ENCODE results near the gene TDP1. TPM values are rescaled to one million over a fixed set of nuclear protein-coding genes. Genes with fewer than 3 reads are reported as not detected.
"Not testable (repeated sequence)": the region's sequence is repeated elsewhere in the genome, so short reads cannot be mapped to it uniquely, and the experiment has no call there.

TDP1 gene
- total and polyA plus RNA-seq, 2 experiments from 2014 or later = 23.0 to 63.6 TPM

- H3K27me3 Mint-ChIP-seq (ENCODE audit: insufficient read depth, low read depth, poor library complexity); H3K4me1 Mint-ChIP-seq; H3K4me2 ChIP-seq; H3K36me3 ChIP-seq (ENCODE audit: insufficient read depth); H3K4me3 Mint-ChIP-seq; H3K79me2 ChIP-seq (replicated peaks; ENCODE audit: insufficient read depth); H4K20me1 ChIP-seq (replicated peaks; ENCODE audit: insufficient read depth); H3K27ac ChIP-seq (ENCODE audit: low read depth); DNase-seq (ENCODE audit: low spot score); H3K27me3 ChIP-seq (ENCODE audit: insufficient read depth); H2AFZ ChIP-seq; H3K4me1 ChIP-seq (ENCODE audit: insufficient read depth); H3K4me3 ChIP-seq; H3K9me3 Mint-ChIP-seq; ATAC-seq; H3F3A ChIP-seq (replicated peaks; ENCODE audit: low read depth); H3K27ac Mint-ChIP-seq; H3K9me2 ChIP-seq (ENCODE audit: insufficient read depth): not testable (repeated sequence)
- peaks cover 34% of the 10 kb centered on the region for H3K36me3 Mint-ChIP-seq (ENCODE audit: low read depth)
Measured at GRCh38 chr14:90026608-90027007, 70.9 kb downstream of the TDP1 start.

GRCh38 chr14:90027842-90028241 lies 72.1 kb downstream of the TDP1 start:
- ATAC-seq (no peak), DNase-seq (ENCODE audit: low spot score) (no peak)
- H3K4me3 ChIP-seq = no peak overlapping the region
- H3K79me2 ChIP-seq (replicated peaks; ENCODE audit: insufficient read depth) = no peaks in the 10 kb centered on the region
- H3K9me2 ChIP-seq (ENCODE audit: insufficient read depth) = no peaks in the 10 kb centered on the region
- H3K27ac Mint-ChIP-seq = no peak overlapping the region
- peaks cover 30% of the 10 kb centered on the region for H3K36me3 Mint-ChIP-seq (ENCODE audit: low read depth)
- H3K27ac ChIP-seq (ENCODE audit: low read depth) = no peak overlapping the region
- no peaks in the 10 kb centered on the region for H3K9me3 Mint-ChIP-seq
- H4K20me1 ChIP-seq (replicated peaks; ENCODE audit: insufficient read depth) = no peaks in the 10 kb centered on the region
- no peak overlapping the region for H3K4me3 Mint-ChIP-seq
- peaks cover 1% of the 10 kb centered on the region; the same call in 1 of the 2 replicates for H3K36me3 ChIP-seq (ENCODE audit: insufficient read depth)
- no peaks in the 10 kb centered on the region for H3F3A ChIP-seq (replicated peaks; ENCODE audit: low read depth)
- peaks cover 2% of the 10 kb centered on the region; the same call in 1 of the 3 replicates for H3K4me1 Mint-ChIP-seq
- no peak overlapping the region for H2AFZ ChIP-seq
- H3K4me2 ChIP-seq = no peak overlapping the region
- H3K4me1 ChIP-seq (ENCODE audit: insufficient read depth) = no peaks in the 10 kb centered on the region
- no peaks in the 10 kb centered on the region for H3K27me3 Mint-ChIP-seq (ENCODE audit: insufficient read depth, low read depth, poor library complexity)
- H3K27me3 ChIP-seq (ENCODE audit: insufficient read depth) = no peaks in the 10 kb centered on the region
- TF ChIP-seq EZH2phosphoT487 (IDR thresholded peaks at IDR 0.05; ENCODE audit: unreplicated experiment) = no peak
- TF ChIP-seq CREB1 (CRISPR knock-in tag; IDR thresholded peaks at IDR 0.05; ENCODE audit: low read depth) = no peak
- no peak for TF ChIP-seq ETS1 (IDR thresholded peaks at IDR 0.05)
- TF ChIP-seq NANOG (IDR thresholded peaks at IDR 0.05; ENCODE audit: borderline replicate concordance) = no peak
- no peak for TF ChIP-seq ZNF114 (CRISPR knock-in tag; IDR thresholded peaks at IDR 0.05)
- no peak for TF ChIP-seq POLR2AphosphoS5 (IDR thresholded peaks at IDR 0.05; ENCODE audit: low read depth)
- TF ChIP-seq CTCF (conservative IDR thresholded peaks at IDR 0.05; ENCODE audit: low read depth in 2 of 2) = no peak
- TF ChIP-seq ZNF462 (CRISPR knock-in tag; IDR thresholded peaks at IDR 0.05) = no peak
- no peak for TF ChIP-seq ZNF331 (CRISPR knock-in tag; IDR thresholded peaks at IDR 0.05; ENCODE audit: low read depth)
- no peak for TF ChIP-seq REST (IDR thresholded peaks at IDR 0.05; ENCODE audit: unreplicated experiment)
